Mesenchymal stem cell (in vitro differentiated cells and primary cell): Measurements from ENCODE around the gene GTF2A1L.

Source experiments
- DNase-seq: peaks from one replicate; pipeline ENCODE4 v3.0.0-alpha.2; 2013
- H2AFZ ChIP-seq: one replicate; pipeline ENCODE4 v1.6.1; 2013; ENCODE audit warnings: low read depth, mild to moderate bottlenecking, control low read depth, inconsistent platforms, low read length, moderate library complexity
- H2AK5ac ChIP-seq: 2 replicates; pipeline ENCODE4 v1.6.1; 2013; ENCODE audit warnings: low read length, moderate library complexity, mild to moderate bottlenecking, inconsistent platforms; ENCODE audit not compliant: severe bottlenecking
- H2BK120ac ChIP-seq: one replicate; pipeline ENCODE4 v1.6.1; 2013; ENCODE audit warnings: low read depth, mild to moderate bottlenecking, inconsistent platforms, low read length, moderate library complexity
- H2BK12ac ChIP-seq, 2 experiments: one replicate each; pipeline ENCODE4 v1.6.1; 2013; ENCODE audit warnings: inconsistent platforms in 2 of 2, low read length in 2 of 2, mild to moderate bottlenecking in 2 of 2, moderate library complexity in 2 of 2, control low read depth in 1 of 2
- H2BK15ac ChIP-seq: one replicate; pipeline ENCODE4 v1.6.1; 2013; ENCODE audit warnings: mild to moderate bottlenecking, low read depth, inconsistent platforms; ENCODE audit not compliant: poor library complexity, severe bottlenecking
- H2BK5ac ChIP-seq: 2 replicates; pipeline ENCODE4 v1.6.1; 2013; ENCODE audit warnings: low read depth, mild to moderate bottlenecking, low read length, control low read depth, inconsistent platforms; ENCODE audit not compliant: poor library complexity, severe bottlenecking
- H3K14ac ChIP-seq, 2 experiments: one replicate each; pipeline ENCODE4 v1.6.1; 2013; ENCODE audit warnings: inconsistent platforms in 2 of 2, low read length in 2 of 2, control low read depth in 1 of 2, mild to moderate bottlenecking in 1 of 2, moderate library complexity in 1 of 2
- H3K18ac ChIP-seq, 2 experiments: one replicate each; pipeline ENCODE4 v1.6.1; 2013; ENCODE audit warnings: inconsistent platforms in 2 of 2, low read length in 2 of 2, control low read depth in 1 of 2, low read depth in 1 of 2, mild to moderate bottlenecking in 1 of 2
- H3K23ac ChIP-seq, 2 experiments: one replicate each; pipeline ENCODE4 v1.6.1; 2013; ENCODE audit warnings: inconsistent platforms in 2 of 2, low read length in 2 of 2, mild to moderate bottlenecking in 2 of 2, moderate library complexity in 2 of 2, control low read depth in 1 of 2
- H3K27ac ChIP-seq: 2 replicates; pipeline ENCODE4 v1.5.1; 2013; ENCODE audit warnings: mild to moderate bottlenecking, moderate library complexity, low read length, control low read depth, inconsistent platforms; ENCODE audit not compliant: poor library complexity, severe bottlenecking
- H3K27me3 ChIP-seq, 2 experiments: 2 replicates each; pipeline versions ENCODE4 v1.6.1 to v1.7.0; 2013; ENCODE audit warnings: low read length in 2 of 2, mild to moderate bottlenecking in 2 of 2, moderate library complexity in 2 of 2, control low read depth in 1 of 2, inconsistent platforms in 1 of 2; ENCODE audit not compliant: control insufficient read depth in 1 of 2, insufficient read depth in 1 of 2
- H3K36me3 ChIP-seq, 2 experiments: 2 replicates each; pipeline versions ENCODE4 v1.6.1 to v1.7.0; 2013; ENCODE audit warnings: low read length in 2 of 2, control low read depth in 1 of 2, inconsistent platforms in 1 of 2, low read depth in 1 of 2, mild to moderate bottlenecking in 1 of 2; ENCODE audit not compliant: insufficient read depth in 2 of 2, control insufficient read depth in 1 of 2
- H3K4ac ChIP-seq, 2 experiments: one replicate each; pipeline ENCODE4 v1.6.1; 2013; ENCODE audit warnings: inconsistent platforms in 2 of 2, low read length in 2 of 2, mild to moderate bottlenecking in 2 of 2, moderate library complexity in 2 of 2, control low read depth in 1 of 2, low read depth in 1 of 2
- H3K4me1 ChIP-seq: 2 replicates; pipeline ENCODE4 v1.6.1; 2013; ENCODE audit warnings: low read depth, low read length, control low read depth; ENCODE audit not compliant: control insufficient read depth, insufficient read depth
- H3K4me2 ChIP-seq: 2 replicates; pipeline ENCODE4 v1.6.1; 2013; ENCODE audit warnings: low read length, mild to moderate bottlenecking, inconsistent platforms; ENCODE audit not compliant: poor library complexity, severe bottlenecking
- H3K4me3 ChIP-seq, 2 experiments: 2 replicates each; pipeline versions ENCODE4 v1.5.1 to v1.7.0; 2013; ENCODE audit warnings: low read length in 2 of 2, mild to moderate bottlenecking in 2 of 2, control low read depth in 1 of 2, low read depth in 1 of 2; ENCODE audit not compliant: insufficient read depth in 1 of 2
- H3K79me1 ChIP-seq: replicated peaks from 2 replicates; pipeline ENCODE4 v1.6.1; 2013; ENCODE audit warnings: mild to moderate bottlenecking, control low read depth, low read length, inconsistent platforms; ENCODE audit not compliant: poor library complexity, severe bottlenecking
- H3K9ac ChIP-seq: 2 replicates; pipeline ENCODE4 v1.7.0; 2013; ENCODE audit warnings: mild to moderate bottlenecking, low read length, moderate library complexity
- H3K9me3 ChIP-seq: 2 replicates; pipeline ENCODE4 v1.7.0; 2013; ENCODE audit warnings: mild to moderate bottlenecking, low read length; ENCODE audit not compliant: control insufficient read depth
- H4K8ac ChIP-seq: one replicate; pipeline ENCODE4 v1.6.1; 2013; ENCODE audit warnings: inconsistent platforms, mild to moderate bottlenecking, low read length, moderate library complexity
- H4K91ac ChIP-seq: one replicate; pipeline ENCODE4 v1.6.1; 2013; ENCODE audit warnings: mild to moderate bottlenecking, low read length, inconsistent platforms
- WGBS: methylation state at CpG from one replicate; pipeline ENCODE4 v1.1.7; 2013; ENCODE audit warnings: mixed read lengths; 5-methylcytosine and 5-hydroxymethylcytosine counted together

The GTF2A1L gene

DNA sequence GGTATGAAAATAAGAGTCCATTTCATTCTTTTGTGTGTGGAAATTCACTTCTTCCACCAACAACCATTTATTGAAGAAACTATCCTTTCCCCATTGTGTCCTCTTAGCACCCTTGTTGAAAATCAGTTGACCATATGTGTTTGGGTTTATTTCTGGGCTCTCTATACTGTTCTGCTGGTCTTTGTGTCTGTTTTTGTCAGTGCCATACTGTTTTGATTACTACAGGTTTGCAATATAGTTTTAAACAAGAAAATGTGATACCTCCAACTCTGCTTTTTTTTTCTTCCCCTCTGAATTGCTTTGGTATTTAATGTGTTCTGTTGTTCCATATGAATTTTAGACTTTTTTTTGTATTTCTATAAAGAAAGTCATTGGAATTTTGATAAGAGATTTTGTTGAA lies 8.4 kb downstream of the GTF2A1L start:
- Histone ChIP-seq H3K4me1 (no peaks in the 10 kb centered on the region), H3K4me3 (peak overlapping the region in 1 of 2 experiments; percentile 27), H3K79me1 (no peaks in the 10 kb centered on the region), H2BK12ac (no peak overlapping the region), H3K14ac (no peak overlapping the region), H3K18ac (no peak overlapping the region), H3K27me3 (no peaks in the 10 kb centered on the region), H4K8ac (no peak overlapping the region), H3K4ac (no peak overlapping the region), H2BK5ac (no peak overlapping the region), H3K36me3 (no peaks in the 10 kb centered on the region), H2BK15ac (no peak overlapping the region), H3K4me2 (no peak overlapping the region), H3K9ac (no peak overlapping the region), H3K27ac (no peak overlapping the region), H3K9me3 (peaks cover 16% of the 10 kb centered on the region), H3K23ac (no peak overlapping the region), H2AK5ac (no peak overlapping the region), H2BK120ac (no peak overlapping the region), H2AFZ (no peak overlapping the region), H4K91ac (no peak overlapping the region)
- DNase-seq = no peak

DNA sequence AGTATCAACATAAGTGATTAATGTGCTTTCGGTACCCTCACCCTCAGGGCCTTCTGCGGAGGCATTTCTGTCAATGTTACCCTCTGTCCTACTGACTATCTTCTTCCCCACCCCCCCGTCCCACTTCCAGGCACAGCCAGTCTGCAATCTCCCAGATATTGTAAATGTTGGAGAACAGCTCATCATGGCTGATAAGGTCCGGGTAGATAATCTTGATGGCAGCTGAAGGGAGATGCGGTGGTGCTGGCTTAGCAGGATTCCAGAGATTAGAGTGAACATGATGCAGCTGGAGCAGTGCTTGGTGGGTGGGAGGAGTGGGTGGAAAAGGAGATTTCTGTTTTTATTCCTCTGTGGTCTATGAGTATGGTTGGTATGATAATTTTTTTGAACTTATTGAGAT lies 15.5 kb downstream of the GTF2A1L start:
- H4K91ac ChIP-seq = no peak overlapping the region
- no peak overlapping the region for H2AFZ ChIP-seq
- no peak overlapping the region for H3K4me2 ChIP-seq
- H3K79me1 ChIP-seq = no peaks in the 10 kb centered on the region
- H3K9me3 ChIP-seq = peaks cover 11% of the 10 kb centered on the region
- H3K9ac ChIP-seq = no peak overlapping the region
- H2AK5ac ChIP-seq = no peak overlapping the region
- no peaks in the 10 kb centered on the region for H3K4me1 ChIP-seq
- H3K4me3 ChIP-seq = no peak overlapping the region
- H3K27ac ChIP-seq = no peak overlapping the region
- H2BK5ac ChIP-seq = no peak overlapping the region
- 84% methylated on average over 5 of the region's 5 CpGs for WGBS
- H2BK15ac ChIP-seq = no peak overlapping the region
- no peak overlapping the region for H3K4ac ChIP-seq
- H2BK120ac ChIP-seq = no peak overlapping the region
- no peak for DNase-seq
- no peak overlapping the region for H2BK12ac ChIP-seq
- no peak overlapping the region for H3K23ac ChIP-seq
- H3K14ac ChIP-seq = no peak overlapping the region
- no peak overlapping the region for H3K18ac ChIP-seq
- no peaks in the 10 kb centered on the region for H3K27me3 ChIP-seq
- no peak overlapping the region for H4K8ac ChIP-seq
- H3K36me3 ChIP-seq = no peaks in the 10 kb centered on the region

DNA sequence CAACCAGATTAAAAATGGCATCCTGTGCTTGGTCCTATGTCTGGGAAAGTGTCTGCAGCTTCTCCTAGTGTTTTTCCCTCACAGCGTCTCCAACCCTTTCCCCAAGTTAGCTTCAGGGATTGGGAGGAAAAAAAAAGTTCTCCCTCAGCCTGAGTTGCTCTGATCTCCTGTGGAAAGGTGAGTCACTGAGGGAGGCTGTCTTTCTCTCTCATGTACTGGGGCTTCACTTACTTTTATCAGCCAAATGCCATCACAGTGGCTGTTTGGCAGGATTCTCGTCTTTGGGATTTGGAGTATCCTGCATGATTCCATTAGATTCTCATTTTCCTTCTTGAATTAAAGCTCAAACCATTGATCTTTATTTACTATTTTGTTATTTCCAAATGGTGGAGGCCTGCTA lies 18.1 kb downstream of the GTF2A1L start:
- Histone ChIP-seq H4K91ac (no peak overlapping the region), H2AK5ac (no peak overlapping the region), H3K27ac (no peak overlapping the region), H3K4me3 (no peak overlapping the region), H3K18ac (no peak overlapping the region), H3K14ac (no peak overlapping the region), H3K4me1 (no peaks in the 10 kb centered on the region), H3K23ac (no peak overlapping the region), H2BK120ac (no peak overlapping the region), H3K36me3 (no peaks in the 10 kb centered on the region), H2AFZ (no peak overlapping the region), H3K79me1 (no peaks in the 10 kb centered on the region), H2BK12ac (no peak overlapping the region), H2BK15ac (no peak overlapping the region), H4K8ac (no peak overlapping the region), H3K27me3 (no peaks in the 10 kb centered on the region), H3K9ac (no peak overlapping the region), H3K9me3 (peaks cover 11% of the 10 kb centered on the region), H3K4me2 (no peak overlapping the region), H3K4ac (no peak overlapping the region), H2BK5ac (no peak overlapping the region)
- WGBS = 93% methylated on average over 2 of the region's 2 CpGs
- no peak for DNase-seq

DNA sequence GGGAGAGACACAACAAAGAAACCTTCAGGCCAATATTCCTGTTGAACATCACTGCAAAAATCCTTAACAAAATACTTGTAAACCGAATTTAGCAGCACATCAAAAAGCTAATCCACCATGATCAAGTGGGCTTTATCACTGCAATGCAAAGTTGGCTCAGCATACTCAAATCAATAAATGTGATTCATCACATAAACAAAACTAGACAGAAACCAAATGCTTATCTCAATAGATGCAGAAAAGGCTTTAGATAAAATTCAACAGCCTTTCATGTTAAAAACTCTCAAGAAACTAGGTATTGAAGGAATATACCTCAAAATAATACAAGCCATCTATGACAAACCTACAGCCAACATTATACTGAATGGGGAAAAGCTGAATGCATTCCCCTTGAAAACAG lies 20.6 kb downstream of the GTF2A1L start:
- H3K27me3 ChIP-seq = no peaks in the 10 kb centered on the region
- no peak overlapping the region for H3K9ac ChIP-seq
- H2BK12ac ChIP-seq = no peak overlapping the region
- no peaks in the 10 kb centered on the region for H3K36me3 ChIP-seq
- no peaks in the 10 kb centered on the region for H3K4me1 ChIP-seq
- no peak overlapping the region for H3K18ac ChIP-seq
- H3K79me1 ChIP-seq = no peaks in the 10 kb centered on the region
- H2BK15ac ChIP-seq = no peak overlapping the region
- H4K91ac ChIP-seq = no peak overlapping the region
- H4K8ac ChIP-seq = no peak overlapping the region
- H2BK5ac ChIP-seq = no peak overlapping the region
- H2AFZ ChIP-seq = no peak overlapping the region
- no peak overlapping the region for H3K4ac ChIP-seq
- WGBS = 64% methylated on average over 1 of the region's 1 CpG
- no peak overlapping the region for H3K4me2 ChIP-seq
- no peak overlapping the region for H3K23ac ChIP-seq
- no peak overlapping the region for H3K4me3 ChIP-seq
- H3K27ac ChIP-seq = no peak overlapping the region
- no peak overlapping the region for H3K14ac ChIP-seq
- no peak overlapping the region for H2BK120ac ChIP-seq
- H2AK5ac ChIP-seq = no peak overlapping the region
- H3K9me3 ChIP-seq = peaks cover 11% of the 10 kb centered on the region
- DNase-seq = no peak
